Measurements from ENCODE around the gene ZNF865. TPM values are rescaled to one million over a fixed set of nuclear protein-coding genes. Genes with fewer than 3 reads are reported as not detected.
A peak's percentile ranks its signal among the peaks of the same experiment; 100 is the strongest.

The ZNF865 gene
- polyA plus RNA-seq, 1 experiment = 0.88 TPM

GRCh38 chr19:55632463-55632834, 27.0 kb downstream of the ZNF865 start:
- peak overlapping the region; percentile 11 for H3K27ac ChIP-seq (ENCODE audit: low read depth, low read length)
- TF ChIP-seq CTCF (IDR thresholded peaks at IDR 0.05; ENCODE audit: low read depth, low read length) = peak; percentile 87
- H3K9me3 ChIP-seq (ENCODE audit: control insufficient read depth, insufficient read depth, low read length) = no peaks in the 10 kb centered on the region; the same call in 1 of the 2 replicates
- H3K27me3 ChIP-seq (ENCODE audit: control insufficient read depth, insufficient read depth, low read length) = no peaks in the 10 kb centered on the region
- peak; percentile 95 for DNase-seq (ENCODE audit: low read depth, low spot score)
- ChIA-PET CTCF (interaction anchor here (0.6 to 3.9 kb wide), 37 partner anchors 9 to 701 kb away, joined by 3 to 33 read pairs (median 4); partner anchors contain the start of genes U2AF2, ZNF581, ZNF784 and ZNF865), POLR2A (interaction anchor here (0.7 to 1.5 kb wide), 3 partner anchors 12 to 33 kb away, joined by 3 to 8 read pairs (median 5); partner anchors contain the start of gene FIZ1)
- H3K4me3 ChIP-seq (ENCODE audit: low read depth, low read length) = no peak overlapping the region

GRCh38 chr19:55633861-55634260, 28.4 kb downstream of the ZNF865 start:
- H3K27me3 ChIP-seq (ENCODE audit: control insufficient read depth, insufficient read depth, low read length) = no peaks in the 10 kb centered on the region
- CTCF ChIA-PET = interaction anchor here (0.6 to 3.9 kb wide), 13 partner anchors 10 to 433 kb away, joined by 3 to 33 read pairs (median 14); partner anchors contain the start of genes U2AF2, ZNF784 and ZNF865
- POLR2A ChIA-PET = interaction anchor here (0.9 to 1.5 kb wide), 2 partner anchors 10 to 20 kb away, joined by 3 to 8 read pairs; partner anchors contain the start of gene ZNF784
- DNase-seq (ENCODE audit: low read depth, low spot score) = no peak
- no peak overlapping the region for H3K4me3 ChIP-seq (ENCODE audit: low read depth, low read length)
- TF ChIP-seq CTCF (IDR thresholded peaks at IDR 0.05; ENCODE audit: low read depth, low read length) = no peak
- H3K9me3 ChIP-seq (ENCODE audit: control insufficient read depth, insufficient read depth, low read length) = no peaks in the 10 kb centered on the region; the same call in 1 of the 2 replicates
- H3K27ac ChIP-seq (ENCODE audit: low read depth, low read length) = no peak overlapping the region

GRCh38 chr19:55635334-55635717, 29.9 kb downstream of the ZNF865 start:
- no peak for DNase-seq (ENCODE audit: low read depth, low spot score)
- TF ChIP-seq CTCF (IDR thresholded peaks at IDR 0.05; ENCODE audit: low read depth, low read length) = no peak
- POLR2A ChIA-PET = interaction anchor here (0.7 to 1.0 kb wide), 5 partner anchors 10 to 37 kb away, joined by 3 to 11 read pairs (median 5); partner anchors contain the start of gene ZNF784
- peak overlapping the region; percentile 98 for H3K4me3 ChIP-seq (ENCODE audit: low read depth, low read length)
- H3K27ac ChIP-seq (ENCODE audit: low read depth, low read length) = peak overlapping the region; percentile 92
- H3K9me3 ChIP-seq (ENCODE audit: control insufficient read depth, insufficient read depth, low read length) = no peaks in the 10 kb centered on the region; the same call in 1 of the 2 replicates
- no peaks in the 10 kb centered on the region for H3K27me3 ChIP-seq (ENCODE audit: control insufficient read depth, insufficient read depth, low read length)
- CTCF ChIA-PET = interaction anchor here (0.6 to 2.6 kb wide), 3 partner anchors 18 to 168 kb away, joined by 3 to 9 read pairs (median 8); no protein-coding TSS in a partner anchor

GRCh38 chr19:55635856-55636440, 30.5 kb downstream of the ZNF865 start:
- Histone ChIP-seq H3K27me3 (ENCODE audit: control insufficient read depth, insufficient read depth, low read length) (no peaks in the 10 kb centered on the region), H3K9me3 (ENCODE audit: control insufficient read depth, insufficient read depth, low read length) (no peaks in the 10 kb centered on the region; the same call in 1 of the 2 replicates), H3K27ac (ENCODE audit: low read depth, low read length) (peak overlapping the region; percentile 11), H3K4me3 (ENCODE audit: low read depth, low read length) (peak overlapping the region; percentile 98)
- ChIA-PET CTCF (interaction anchor here (0.8 to 2.6 kb wide), 4 partner anchors 17 to 168 kb away, joined by 3 to 9 read pairs (median 6); no protein-coding TSS in a partner anchor), POLR2A (interaction anchor here (1.0 to 1.5 kb wide), 2 partner anchors 12 to 18 kb away, joined by 3 read pairs; partner anchors contain the start of gene CCDC106)
- TF ChIP-seq CTCF (IDR thresholded peaks at IDR 0.05; ENCODE audit: low read depth, low read length) = no peak
- no peak for DNase-seq (ENCODE audit: low read depth, low spot score)

- ChIA-PET POLR2A (interaction anchor here (0.6 to 1.5 kb wide), 3 partner anchors 11 to 18 kb away, joined by 3 to 4 read pairs (median 3); partner anchors contain the start of gene CCDC106), CTCF (interaction anchor here (0.7 to 2.6 kb wide), 5 partner anchors 16 to 169 kb away, joined by 3 to 9 read pairs (median 4); no protein-coding TSS in a partner anchor)
- Histone ChIP-seq H3K27ac (ENCODE audit: low read depth, low read length) (no peak overlapping the region), H3K9me3 (ENCODE audit: control insufficient read depth, insufficient read depth, low read length) (no peaks in the 10 kb centered on the region; the same call in 1 of the 2 replicates), H3K4me3 (ENCODE audit: low read depth, low read length) (peak overlapping the region; percentile 4; the same call in 1 of the 2 replicates), H3K27me3 (ENCODE audit: control insufficient read depth, insufficient read depth, low read length) (no peaks in the 10 kb centered on the region)
- no peak for TF ChIP-seq CTCF (IDR thresholded peaks at IDR 0.05; ENCODE audit: low read depth, low read length)
- no peak for DNase-seq (ENCODE audit: low read depth, low spot score)
Measured at GRCh38 chr19:55636723-55637122, 31.3 kb downstream of the ZNF865 start.

Measured in AG04450 (cell line).